HG03280 (cell line): ENCODE results near the gene CBL.
"Not testable (repeated sequence)": the region's sequence is repeated elsewhere in the genome, so short reads cannot be mapped to it uniquely, and the experiment has no call there.

Source experiments
- ATAC-seq: cut with Tn5 transposase; IDR thresholded peaks from one replicate; pipeline ENCODE4 v1.9.1; 2021; ENCODE audit warnings: mild to moderate bottlenecking, moderate library complexity; ENCODE audit not compliant: unreplicated experiment

CBL gene

GRCh38 chr11:119205574-119206510 lies at the start of gene CBL:
Gene CBL, plus strand, starts transcription at chr11:119206339. Its CDS starts 79 bp downstream, at chr11:119206418.
- peak; percentile 84 for ATAC-seq

- ATAC-seq: no peak
These were observed 49.6 kb upstream of the CBL start for GRCh38 chr11:119156496-119156895.

- no peak for ATAC-seq
These were observed 49.1 kb upstream of the CBL start for GRCh38 chr11:119157063-119157462.

GRCh38 chr11:119158467-119158866 lies 47.7 kb upstream of the CBL start:
- ATAC-seq: no peak

- ATAC-seq: no peak
These were observed 46.0 kb upstream of the CBL start for GRCh38 chr11:119160151-119160550.

- ATAC-seq: no peak
These were observed 44.3 kb upstream of the CBL start for GRCh38 chr11:119161871-119162270.

GRCh38 chr11:119166368-119167076 lies 39.6 kb upstream of the CBL start:
- ATAC-seq: no peak

- ATAC-seq: not testable (repeated sequence)
These were observed 39.1 kb upstream of the CBL start for GRCh38 chr11:119167077-119167458.

- ATAC-seq: no peak
These were observed 38.2 kb upstream of the CBL start for GRCh38 chr11:119167933-119168332.

- ATAC-seq: peak; percentile 94
These were observed 37.5 kb upstream of the CBL start, which contains the start of gene NLRX1 for GRCh38 chr11:119168471-119169281. Gene NLRX1, plus strand, starts transcription at chr11:119168725. Its CDS starts 2,679 bp downstream, at chr11:119171404.

- peak; percentile 31 for ATAC-seq
These were observed 36.8 kb upstream of the CBL start for GRCh38 chr11:119169282-119169719.

GRCh38 chr11:119172513-119172912 lies 33.6 kb upstream of the CBL start:
- no peak for ATAC-seq

GRCh38 chr11:119173453-119173852 lies 32.7 kb upstream of the CBL start:
- ATAC-seq: no peak

- ATAC-seq: no peak
These were observed 30.6 kb upstream of the CBL start for GRCh38 chr11:119175493-119176077.

GRCh38 chr11:119178166-119178680 lies 27.9 kb upstream of the CBL start:
- no peak for ATAC-seq

- ATAC-seq: no peak
These were observed 26.8 kb upstream of the CBL start for GRCh38 chr11:119179342-119179741.

GRCh38 chr11:119179983-119180382 lies 26.2 kb upstream of the CBL start:
- ATAC-seq: no peak

- ATAC-seq: no peak
These were observed 25.1 kb upstream of the CBL start for GRCh38 chr11:119180729-119181676.
